IMR-90 (cell line): ENCODE results near the gene NAA50. TPM values are rescaled to one million over a fixed set of nuclear protein-coding genes. Genes with fewer than 3 reads are reported as not detected.

Experiments used
- ATAC-seq: fragments of 200-7000 bp; cut with Tn5 transposase; 2 replicates; pipeline ENCODE4 v1.9.1; 2020; ENCODE audit warnings: low read depth, mild to moderate bottlenecking, moderate library complexity
- BruUV-seq: library from RNA; stranded (reverse); fragments of 400-500 nt; replicated peaks from 2 replicates; lab custom pipeline; 2021; lab: Mats Ljungman, UMichigan
- CTCF ChIA-PET: fragments of 300-600 bp; formaldehyde crosslinking; extraction: SDS; loops from one replicate; lab custom pipeline; 2021; ENCODE audit warnings: antibody characterized with exemption; lab: Yijun Ruan, JAX
- POLR2A ChIA-PET: fragments of 300-600 bp; sonication (Branson Sonifier 250); formaldehyde crosslinking; loops from one replicate; lab custom pipeline; 2022; ENCODE audit warnings: antibody characterized with exemption; ENCODE audit not compliant: unreplicated experiment; lab: Charles Lee
- DNase-seq: peaks from one replicate; pipeline ENCODE4 v3.0.0; 2013
- H2AFZ ChIP-seq: replicated peaks from 2 replicates; pipeline ENCODE3; 2013; ENCODE audit warnings: low read length, mild to moderate bottlenecking; ENCODE audit not compliant: poor library complexity
- H2AK5ac ChIP-seq: 2 replicates; pipeline ENCODE4 v1.6.1; 2013; ENCODE audit warnings: low read depth, low read length, inconsistent platforms
- H2AK9ac ChIP-seq: replicated peaks from 2 replicates; pipeline ENCODE3; 2013; ENCODE audit warnings: mild to moderate bottlenecking, low read depth, low read length, moderate library complexity; ENCODE audit not compliant: poor library complexity
- H2BK120ac ChIP-seq: 2 replicates; pipeline ENCODE4 v1.6.1; 2013; ENCODE audit warnings: low read depth, low read length, inconsistent platforms
- H2BK15ac ChIP-seq: 3 replicates; pipeline ENCODE4 v1.6.1; 2013; ENCODE audit warnings: low read depth, low read length, inconsistent platforms
- H2BK20ac ChIP-seq: 2 replicates; pipeline ENCODE4 v1.6.1; 2013; ENCODE audit warnings: low read depth, mild to moderate bottlenecking, inconsistent platforms, low read length, moderate library complexity
- H2BK5ac ChIP-seq: 2 replicates; pipeline ENCODE4 v1.6.1; 2013; ENCODE audit warnings: mild to moderate bottlenecking, low read depth, low read length, inconsistent platforms; ENCODE audit not compliant: poor library complexity, severe bottlenecking
- H3K14ac ChIP-seq: replicated peaks from 2 replicates; pipeline ENCODE4 v1.6.1; 2013; ENCODE audit warnings: low read depth, low read length, inconsistent platforms
- H3K18ac ChIP-seq: 2 replicates; pipeline ENCODE4 v1.6.1; 2013; ENCODE audit warnings: low read depth, low read length, control low read depth
- H3K23ac ChIP-seq: 2 replicates; pipeline ENCODE4 v1.6.1; 2013; ENCODE audit warnings: low read depth, low read length, inconsistent platforms
- H3K27ac ChIP-seq: 2 replicates; pipeline ENCODE4 v1.5.1; 2013; ENCODE audit warnings: mild to moderate bottlenecking, control low read depth, low read length; ENCODE audit not compliant: insufficient read depth
- H3K27me3 ChIP-seq: 2 replicates; pipeline ENCODE4 v1.6.1; 2013; ENCODE audit warnings: low read length; ENCODE audit not compliant: control insufficient read depth, insufficient read depth
- H3K36me3 ChIP-seq: 2 replicates; pipeline ENCODE4 v1.6.1; 2013; ENCODE audit warnings: low read length, mixed read lengths; ENCODE audit not compliant: control insufficient read depth, insufficient read depth
- H3K4ac ChIP-seq: 2 replicates; pipeline ENCODE4 v1.6.1; 2013; ENCODE audit warnings: low read depth, low read length, inconsistent platforms
- H3K4me1 ChIP-seq: 2 replicates; pipeline ENCODE4 v1.6.1; 2013; ENCODE audit warnings: low read length, mixed read lengths; ENCODE audit not compliant: control insufficient read depth, insufficient read depth
- H3K4me2 ChIP-seq: 2 replicates; pipeline ENCODE4 v1.6.1; 2013; ENCODE audit warnings: low read depth, mild to moderate bottlenecking, control low read depth, low read length, moderate library complexity
- H3K4me3 ChIP-seq: 2 replicates; pipeline ENCODE4 v1.5.1; 2013; ENCODE audit warnings: low read depth, mild to moderate bottlenecking, control low read depth, low read length, moderate library complexity; ENCODE audit not compliant: insufficient read depth
- H3K56ac ChIP-seq: 2 replicates; pipeline ENCODE4 v1.6.1; 2013; ENCODE audit warnings: low read length, inconsistent platforms; ENCODE audit not compliant: insufficient read depth; ENCODE audit errors: extremely low read depth
- H3K79me1 ChIP-seq, 2 experiments: 2 replicates each; pipeline ENCODE4 v1.6.1; 2013; ENCODE audit warnings: low read length in 2 of 2, inconsistent platforms in 1 of 2, low read depth in 1 of 2
- H3K9ac ChIP-seq: 2 replicates; pipeline ENCODE4 v1.6.1; 2013; ENCODE audit warnings: low read depth, low read length, control low read depth
- H3K9me1 ChIP-seq: 2 replicates; pipeline ENCODE4 v1.6.1; 2013; ENCODE audit warnings: low read length, inconsistent platforms; ENCODE audit not compliant: insufficient read depth
- H3K9me3 ChIP-seq: 2 replicates; pipeline ENCODE4 v1.6.1; 2013; ENCODE audit warnings: low read length; ENCODE audit not compliant: control insufficient read depth, insufficient read depth
- H4K20me1 ChIP-seq: 2 replicates; pipeline ENCODE4 v1.6.1; 2013; ENCODE audit warnings: low read length, inconsistent platforms; ENCODE audit not compliant: insufficient read depth
- H4K5ac ChIP-seq: 2 replicates; pipeline ENCODE4 v1.6.1; 2013; ENCODE audit warnings: mild to moderate bottlenecking, low read depth, low read length, control low read depth
- H4K8ac ChIP-seq, 2 experiments: 2 replicates each; pipeline ENCODE4 v1.6.1; 2013; ENCODE audit warnings: low read depth in 2 of 2, low read length in 2 of 2, control low read depth in 1 of 2, inconsistent platforms in 1 of 2
- H4K91ac ChIP-seq: 2 replicates; pipeline ENCODE4 v1.6.1; 2013; ENCODE audit warnings: low read depth, low read length, inconsistent platforms; ENCODE audit not compliant: insufficient read depth
- BHLHE40 ChIP-seq: fragments of 150-350 bp; IDR thresholded peaks from 2 replicates; pipeline ENCODE4 v1.6.1; 2016; ENCODE audit warnings: mild to moderate bottlenecking, low read depth, low read length
- CEBPB ChIP-seq: IDR thresholded peaks from 2 replicates; pipeline ENCODE4 v1.6.1; 2012; ENCODE audit warnings: low read depth, low read length, improper control_type of control experiment
- CHD1 ChIP-seq: IDR thresholded peaks from 2 replicates; pipeline ENCODE4 v1.6.1; 2012; ENCODE audit warnings: low read depth, low read length, improper control_type of control experiment
- CTCF ChIP-seq: conservative IDR thresholded peaks from 2 replicates; pipeline ENCODE4 v1.5.1; 2012; ENCODE audit warnings: mild to moderate bottlenecking, low read depth, low read length, improper control_type of control experiment
- ELK1 ChIP-seq: fragments of 150-350 bp; IDR thresholded peaks from 2 replicates; pipeline ENCODE4 v1.6.1; 2016; ENCODE audit warnings: low read depth, mild to moderate bottlenecking, low read length, moderate library complexity, borderline replicate concordance
- FOS ChIP-seq: fragments of 150-350 bp; IDR thresholded peaks from 2 replicates; pipeline ENCODE4 v1.6.1; 2016; ENCODE audit warnings: low read depth, low read length
- MAFK ChIP-seq: IDR thresholded peaks from 2 replicates; pipeline ENCODE4 v1.6.1; 2012; ENCODE audit warnings: low read depth, low read length, improper control_type of control experiment
- MXI1 ChIP-seq: IDR thresholded peaks from 2 replicates; pipeline ENCODE4 v1.6.1; 2012; ENCODE audit warnings: low read depth, mild to moderate bottlenecking, low read length, moderate library complexity, borderline replicate concordance
- POLR2A ChIP-seq: IDR thresholded peaks from 2 replicates; pipeline ENCODE4 v1.6.1; 2012; ENCODE audit warnings: mild to moderate bottlenecking, low read depth, low read length
- RAD21 ChIP-seq: IDR thresholded peaks from 2 replicates; pipeline ENCODE4 v1.6.1; 2012; ENCODE audit warnings: low read length, improper control_type of control experiment
- RCOR1 ChIP-seq: IDR thresholded peaks from 2 replicates; pipeline ENCODE4 v1.6.1; 2012; ENCODE audit warnings: mild to moderate bottlenecking, low read length, improper control_type of control experiment; ENCODE audit not compliant: insufficient replicate concordance
- RFX5 ChIP-seq: IDR thresholded peaks from 2 replicates; pipeline ENCODE4 v1.8.0; 2012; ENCODE audit warnings: low read depth, mild to moderate bottlenecking, low read length, moderate library complexity
- SMC3 ChIP-seq: fragments of 150-350 bp; IDR thresholded peaks from 2 replicates; pipeline ENCODE4 v1.6.1; 2016; ENCODE audit warnings: low read depth, mild to moderate bottlenecking, antibody characterized with exemption, low read length, moderate library complexity
- USF2 ChIP-seq: fragments of 150-350 bp; IDR thresholded peaks from 2 replicates; pipeline ENCODE4 v1.6.1; 2017; ENCODE audit warnings: mild to moderate bottlenecking, antibody characterized with exemption, low read length, low read depth
- WGBS, 2 experiments: methylation state at CpG; one replicate each; pipeline versions ENCODE4 v1.1.5 to v1.1.7; 2013; ENCODE audit warnings: missing lambda C conversion rate in 2 of 2; ENCODE audit not compliant: insufficient read length in 1 of 2; ENCODE audit errors: extremely low coverage in 2 of 2; 5-methylcytosine and 5-hydroxymethylcytosine counted together
- dilution Hi-C: fragments of 300-500 bp; cut with HindIII; formaldehyde crosslinking; loops from one replicate; pipeline ENCODE4 v1.14.3; 2018; ENCODE audit warnings: low sequenced_read_pairs; ENCODE audit not compliant: unreplicated experiment
- in situ Hi-C: fragments of 300-500 bp; cut with MboI; formaldehyde crosslinking; loops from 3 replicates; pipeline ENCODE4 v1.14.3; 2019; ENCODE audit warnings: low sequenced_read_pairs, inconsistent platforms, mixed read lengths
- intact Hi-C: fragments of 100-400 bp; cut with micrococcal nuclease; formaldehyde crosslinking; loops from 2 replicates; pipeline ENCODE4 v1.10.0; 2022
- polyA plus RNA-seq, 3 experiments: library from polyadenylated mRNA; depleted of rRNA; stranded (reverse); fragments of >200 nt; gene quantifications; 2 replicates each; pipeline ENCODE4 v1.2.3, GENCODE V29; 2012; ENCODE audit warnings: low replicate concordance in 1 of 3
- total RNA-seq: library from RNA; depleted of rRNA; stranded (reverse); fragments of >200 nt; gene quantifications from 2 replicates; pipeline ENCODE4 v1.2.3, GENCODE V29; 2012

NAA50 gene
- total and polyA plus RNA-seq, 2 of the 4 experiments (the other 2 are of a cell fraction), result 42.4 to 125 TPM

GRCh38 chr3:113753376-113753985 lies 7.4 kb upstream of the NAA50 start:
- TF ChIP-seq POLR2A (no peak), SMC3 (no peak), RAD21 (no peak), RCOR1 (no peak), FOS (no peak), USF2 (no peak), CTCF (no peak), CHD1 (no peak), MAFK (no peak), BHLHE40 (no peak), CEBPB (no peak), RFX5 (no peak), ELK1 (no peak), MXI1 (no peak)
- Histone ChIP-seq H3K23ac (no peak overlapping the region), H3K79me1 (peaks cover 15 to 45% of the 10 kb centered on the region in 2 experiments), H4K91ac (no peak overlapping the region), H3K14ac (no peak overlapping the region), H3K27ac (no peak overlapping the region), H3K4ac (no peak overlapping the region), H2BK20ac (no peak overlapping the region), H2AK5ac (no peak overlapping the region), H3K9me3 (no peaks in the 10 kb centered on the region; the same call in 1 of the 2 replicates), H2BK120ac (no peak overlapping the region), H4K8ac (no peak overlapping the region), H3K27me3 (no peaks in the 10 kb centered on the region), H3K9ac (no peak overlapping the region), H2BK5ac (no peak overlapping the region), H3K18ac (no peak overlapping the region), H3K4me3 (no peak overlapping the region), H3K36me3 (no peaks in the 10 kb centered on the region), H3K4me1 (no peaks in the 10 kb centered on the region; the same call in 1 of the 2 replicates), H3K9me1 (no peaks in the 10 kb centered on the region), H2AFZ (no peak overlapping the region), H3K4me2 (no peak overlapping the region), H4K20me1 (peaks cover 3% of the 10 kb centered on the region; the same call in 1 of the 2 replicates), H2BK15ac (no peak overlapping the region), H4K5ac (no peak overlapping the region), H2AK9ac (no peak overlapping the region), H3K56ac (no peak overlapping the region)
- ATAC-seq, result no peak
- POLR2A ChIA-PET, result no interaction called here
- DNase-seq, result no peak
- 100% methylated on average over 1 of the region's 4 CpGs; no CpG with 5 or more reads in 1 of the 2 experiments for WGBS, 2 experiments
- dilution Hi-C loops, result no loop called here
- CTCF ChIA-PET, result no interaction called here
- intact Hi-C loops, result no loop called here
- in situ Hi-C loops, result no loop called here
- BruUV-seq, result no TSS peak
